CD4-positive, alpha-beta memory T cell (primary cell): Measurements from ENCODE around the gene BEAN1. TPM values are rescaled to one million over a fixed set of nuclear protein-coding genes. Genes with fewer than 3 reads are reported as not detected.
"Not testable (repeated sequence)": the region's sequence is repeated elsewhere in the genome, so short reads cannot be mapped to it uniquely, and the experiment has no call there.

ENCODE experiments used
- CTCF ChIA-PET: fragments of 350-600 bp; sonication (Branson Sonifier 250); formaldehyde crosslinking; loops from one replicate; lab custom pipeline; 2021; ENCODE audit warnings: inconsistent platforms; ENCODE audit not compliant: partially characterized antibody; lab: Charles Lee
- POLR2A ChIA-PET: fragments of 350-600 bp; sonication (Branson Sonifier 250); formaldehyde crosslinking; loops from one replicate; lab custom pipeline; 2021; ENCODE audit not compliant: partially characterized antibody; lab: Charles Lee
- DNase-seq, 5 donors: peaks; one replicate each; pipeline versions ENCODE4 v3.0.0 to v3.0.0-alpha.2; 2020 to 2022; ENCODE audit warnings: mixed read lengths in 1 of 5
- H3K27ac ChIP-seq: one replicate; pipeline ENCODE4 v1.7.0; 2013; ENCODE audit warnings: low read depth, low read length
- H3K27me3 ChIP-seq: 2 replicates; pipeline ENCODE4 v1.7.0; 2013; ENCODE audit warnings: mild to moderate bottlenecking, low read length, moderate library complexity; ENCODE audit not compliant: insufficient read depth
- H3K36me3 ChIP-seq: 2 replicates; pipeline ENCODE4 v1.7.0; 2013; ENCODE audit warnings: mild to moderate bottlenecking, low read length, moderate library complexity; ENCODE audit not compliant: insufficient read depth
- H3K4me1 ChIP-seq: 2 replicates; pipeline ENCODE4 v1.7.0; 2013; ENCODE audit warnings: mild to moderate bottlenecking, low read length, moderate library complexity; ENCODE audit not compliant: insufficient read depth
- H3K4me3 ChIP-seq, 2 donors: one replicate each; pipeline ENCODE4 v1.7.0; 2013; ENCODE audit warnings: low read length in 2 of 2, mild to moderate bottlenecking in 1 of 2
- H3K9me3 ChIP-seq, 2 donors: one replicate each; pipeline ENCODE4 v1.7.0; 2013; ENCODE audit warnings: low read length in 2 of 2, control low read depth in 1 of 2; ENCODE audit not compliant: control insufficient read depth in 1 of 2
- H3K27ac Mint-ChIP-seq, 7 donors: one replicate each; pipeline ENCODE4 v1.8.0; 2020 to 2021; ENCODE audit warnings: mixed read lengths in 7 of 7, mild to moderate bottlenecking in 6 of 7, inconsistent platforms in 3 of 7, moderate library complexity in 3 of 7
- H3K27me3 Mint-ChIP-seq, 2 donors: one replicate each; pipeline ENCODE4 v1.8.0; 2020 to 2021; ENCODE audit warnings: mixed read lengths in 2 of 2
- H3K36me3 Mint-ChIP-seq, 2 donors: one replicate each; pipeline ENCODE4 v1.8.0; 2020 to 2021; ENCODE audit warnings: mixed read lengths in 2 of 2, inconsistent platforms in 1 of 2, mild to moderate bottlenecking in 1 of 2
- H3K4me1 Mint-ChIP-seq, 4 donors: one replicate each; pipeline ENCODE4 v1.8.0; 2020 to 2021; ENCODE audit warnings: mixed read lengths in 4 of 4, mild to moderate bottlenecking in 1 of 4
- H3K4me3 Mint-ChIP-seq, 8 donors: one replicate each; pipeline ENCODE4 v1.8.0; 2020 to 2021; ENCODE audit warnings: mixed read lengths in 8 of 8, mild to moderate bottlenecking in 7 of 8, moderate library complexity in 6 of 8, inconsistent platforms in 3 of 8
- H3K9me3 Mint-ChIP-seq, 8 donors: one replicate each; pipeline ENCODE4 v1.8.0; 2020 to 2021; ENCODE audit warnings: mixed read lengths in 8 of 8, mild to moderate bottlenecking in 5 of 8, inconsistent platforms in 3 of 8, moderate library complexity in 1 of 8
- intact Hi-C: fragments of 100-400 bp; cut with micrococcal nuclease; formaldehyde crosslinking; loops from one replicate; pipeline ENCODE4 v1.15.1; 2023
- polyA plus RNA-seq, 2 donors: library from polyadenylated mRNA; unstranded; fragments of 300-500 nt; fragmentation: Illumina TruSeq; gene quantifications; one replicate each; pipeline ENCODE4 v1.2.3, GENCODE V29; 2021
- total RNA-seq, 2 experiments: library from RNA; stranded (reverse); gene quantifications; one replicate each; pipeline ENCODE4 v1.2.3, GENCODE V29; 2021

The BEAN1 gene
- total and polyA plus RNA-seq, 4 experiments from 2014 or later: 0.23 TPM; not detected in 3

GRCh38 chr16:66465946-66466345 lies 38.9 kb downstream of the BEAN1 start:
- intact Hi-C loops, H3K27ac Mint-ChIP-seq, H3K4me1 Mint-ChIP-seq, H3K4me3 Mint-ChIP-seq, POLR2A ChIA-PET, H3K36me3 Mint-ChIP-seq, H3K4me3 ChIP-seq, H3K9me3 Mint-ChIP-seq, H3K9me3 ChIP-seq, H3K27ac ChIP-seq, H3K4me1 ChIP-seq, H3K36me3 ChIP-seq, H3K27me3 ChIP-seq, DNase-seq: not testable (repeated sequence)
- H3K27me3 Mint-ChIP-seq: peaks cover 15 to 24% of the 10 kb centered on the region in 2 donors
- CTCF ChIA-PET: interaction anchor here (1.0 kb wide), 1 partner anchor 185 kb away, joined by 3 read pairs; no protein-coding TSS in a partner anchor

- H3K27ac ChIP-seq, POLR2A ChIA-PET, DNase-seq, H3K4me1 Mint-ChIP-seq, H3K36me3 ChIP-seq, H3K27ac Mint-ChIP-seq, H3K9me3 ChIP-seq, H3K27me3 ChIP-seq, intact Hi-C loops, H3K36me3 Mint-ChIP-seq, H3K9me3 Mint-ChIP-seq, H3K4me3 Mint-ChIP-seq, H3K4me3 ChIP-seq, H3K4me1 ChIP-seq: not testable (repeated sequence)
- CTCF ChIA-PET: interaction anchor here (1.0 kb wide), 1 partner anchor 184 kb away, joined by 3 read pairs; no protein-coding TSS in a partner anchor
- H3K27me3 Mint-ChIP-seq: peaks cover 15 to 22% of the 10 kb centered on the region in 2 donors
Measured at GRCh38 chr16:66466636-66467035, 39.5 kb downstream of the BEAN1 start.

GRCh38 chr16:66467611-66468010 lies 40.5 kb downstream of the BEAN1 start:
- Histone ChIP-seq H3K9me3 (no peaks in the 10 kb centered on the region), H3K4me1 (no peaks in the 10 kb centered on the region), H3K36me3 (no peaks in the 10 kb centered on the region), H3K27me3 (peaks cover 4% of the 10 kb centered on the region), H3K27ac (no peak overlapping the region), H3K4me3 (no peak overlapping the region)
- ChIA-PET CTCF (interaction anchor here (1.0 kb wide), 1 partner anchor 95 kb away, joined by 3 read pairs; no protein-coding TSS in a partner anchor), POLR2A (no interaction called here)
- H3K9me3 Mint-ChIP-seq: peaks cover 0 to 7% (median under 1%) of the 10 kb centered on the region in 8 donors
- peaks cover 15 to 21% of the 10 kb centered on the region in 2 donors for H3K27me3 Mint-ChIP-seq
- H3K4me3 Mint-ChIP-seq: no peak overlapping the region
- H3K36me3 Mint-ChIP-seq: peaks cover 0 to 3% of the 10 kb centered on the region in 2 donors
- H3K27ac Mint-ChIP-seq: no peak overlapping the region
- peaks cover 0 to 2% (median 0%) of the 10 kb centered on the region in 4 donors for H3K4me1 Mint-ChIP-seq
- DNase-seq: no peak
- intact Hi-C loops: no loop called here

- Mint-ChIP-seq H3K9me3 (peaks cover 0 to 7% (median under 1%) of the 10 kb centered on the region in 8 donors), H3K4me3 (no peak overlapping the region), H3K36me3 (peaks cover 0 to 3% of the 10 kb centered on the region in 2 donors), H3K27me3 (peaks cover 11 to 21% of the 10 kb centered on the region in 2 donors), H3K27ac (no peak overlapping the region), H3K4me1 (peaks cover 0 to 2% (median 0%) of the 10 kb centered on the region in 4 donors)
- H3K9me3 ChIP-seq: no peaks in the 10 kb centered on the region
- H3K36me3 ChIP-seq: no peaks in the 10 kb centered on the region
- H3K4me3 ChIP-seq: no peak overlapping the region
- intact Hi-C loops: no loop called here
- CTCF ChIA-PET: interaction anchor here (1.0 to 1.5 kb wide), 3 partner anchors 11 to 140 kb away, joined by 3 to 7 read pairs (median 3); no protein-coding TSS in a partner anchor
- no peak for DNase-seq
- no peaks in the 10 kb centered on the region for H3K4me1 ChIP-seq
- POLR2A ChIA-PET: interaction anchor here (1.3 kb wide), 1 partner anchor 60 kb away, joined by 4 read pairs; no protein-coding TSS in a partner anchor
- H3K27ac ChIP-seq: no peak overlapping the region
- peaks cover 4% of the 10 kb centered on the region for H3K27me3 ChIP-seq
Measured at GRCh38 chr16:66468321-66468965, 41.3 kb downstream of the BEAN1 start.

- Mint-ChIP-seq H3K27me3 (peaks cover 6 to 17% of the 10 kb centered on the region in 2 donors), H3K36me3 (peaks cover 0 to 3% of the 10 kb centered on the region in 2 donors), H3K4me3 (no peak overlapping the region), H3K9me3 (peaks cover 0 to 7% (median under 1%) of the 10 kb centered on the region in 8 donors), H3K4me1 (peaks cover 7 to 9% (median 8%) of the 10 kb centered on the region in 4 donors), H3K27ac (no peak overlapping the region)
- peaks cover 7% of the 10 kb centered on the region for H3K4me1 ChIP-seq
- intact Hi-C loops: no loop called here
- POLR2A ChIA-PET: interaction anchor here (1.3 kb wide), 1 partner anchor 61 kb away, joined by 4 read pairs; no protein-coding TSS in a partner anchor
- H3K27ac ChIP-seq: no peak overlapping the region
- H3K27me3 ChIP-seq: peaks cover 4% of the 10 kb centered on the region
- H3K9me3 ChIP-seq: no peaks in the 10 kb centered on the region
- H3K36me3 ChIP-seq: no peaks in the 10 kb centered on the region
- H3K4me3 ChIP-seq: no peak overlapping the region
- no peak for DNase-seq
- CTCF ChIA-PET: interaction anchor here (1.2 to 1.5 kb wide), 2 partner anchors 10 to 139 kb away, joined by 3 to 7 read pairs; no protein-coding TSS in a partner anchor
Measured at GRCh38 chr16:66469291-66469946, 42.3 kb downstream of the BEAN1 start.

GRCh38 chr16:66469947-66470546 lies 43.0 kb downstream of the BEAN1 start:
- Histone ChIP-seq H3K4me3 (no peak overlapping the region), H3K27ac (no peak overlapping the region), H3K27me3 (peaks cover 4% of the 10 kb centered on the region), H3K36me3 (no peaks in the 10 kb centered on the region), H3K4me1 (peaks cover 13% of the 10 kb centered on the region), H3K9me3 (no peaks in the 10 kb centered on the region)
- H3K27me3 Mint-ChIP-seq: peaks cover 6 to 13% of the 10 kb centered on the region in 2 donors
- H3K4me1 Mint-ChIP-seq: peaks cover 12 to 15% (median 14%) of the 10 kb centered on the region in 4 donors
- ChIA-PET POLR2A (interaction anchor here (1.3 kb wide), 1 partner anchor 62 kb away, joined by 4 read pairs; no protein-coding TSS in a partner anchor), CTCF (no interaction called here)
- H3K4me3 Mint-ChIP-seq: no peak overlapping the region
- H3K36me3 Mint-ChIP-seq: peaks cover 0 to 3% of the 10 kb centered on the region in 2 donors
- H3K9me3 Mint-ChIP-seq: peaks cover 0 to 7% (median under 1%) of the 10 kb centered on the region in 8 donors
- intact Hi-C loops: no loop called here
- peak overlapping the region in 1 of 7 donors; percentile 24 for H3K27ac Mint-ChIP-seq
- DNase-seq: no peak
